ENCODE measurements around the gene PRPF18.

- TF ChIP-seq CTCF (IDR thresholded peaks at IDR 0.05; ENCODE audit: borderline replicate concordance, extremely low read depth, low read length, poor library complexity, severe bottlenecking) (no peak), EZH2 (IDR thresholded peaks at IDR 0.05; ENCODE audit: borderline replicate concordance, low read depth, low read length, severe bottlenecking) (no peak)
Measured at GRCh38 chr10:13594641-13595040, 7.9 kb downstream of the PRPF18 start.

Measured in DND-41 (cell line).